Adrenal gland (tissue), 5 donors: Measurements from ENCODE around the gene TLE5.

Experiments
- CTCF ChIP-seq, 6 experiments: fragments of 450-650 bp in 4 of 6; fragments of 200-600 bp in 2 of 6; sonication (generic) in 1 of 6; IDR thresholded peaks; 1 replicate in 5 of 6; 2 replicates in 1 of 6; pipeline versions ENCODE4 v1.5.1 to v1.8.0; 2016 to 2021; ENCODE audit warnings: antibody characterized with exemption in 6 of 6, mild to moderate bottlenecking in 2 of 6, moderate library complexity in 1 of 6
- POLR2A ChIP-seq, 2 donors: fragments of 450-650 bp; IDR thresholded peaks; one replicate each; pipeline ENCODE4 v1.6.1; 2017; ENCODE audit warnings: antibody characterized with exemption in 2 of 2, mild to moderate bottlenecking in 2 of 2, moderate library complexity in 1 of 2
- donor health status: DM: no; HTN: no; CAD: no.

GRCh38 chr19:3038214-3038613 is 24.1 kb downstream of the TLE5 start:
- TF ChIP-seq CTCF (IDR thresholded peaks at IDR 0.05) (no peak), POLR2A (IDR thresholded peaks at IDR 0.05) (no peak)
